Stimulated activated CD4-positive, alpha-beta T cell treated with anti-CD3 and anti-CD28 coated beads, Interleukin-1b, Interleukin-23, amount 100 ng/mL, for 48 hours (primary cell): ENCODE data around the gene PLPPR1.
"Not testable (repeated sequence)": the region's sequence is repeated elsewhere in the genome, so short reads cannot be mapped to it uniquely, and the experiment has no call there.

Experiments used
- DNase-seq: peaks from one replicate; pipeline ENCODE4 v3.0.0-alpha.2; 2020

Gene PLPPR1

DNA sequence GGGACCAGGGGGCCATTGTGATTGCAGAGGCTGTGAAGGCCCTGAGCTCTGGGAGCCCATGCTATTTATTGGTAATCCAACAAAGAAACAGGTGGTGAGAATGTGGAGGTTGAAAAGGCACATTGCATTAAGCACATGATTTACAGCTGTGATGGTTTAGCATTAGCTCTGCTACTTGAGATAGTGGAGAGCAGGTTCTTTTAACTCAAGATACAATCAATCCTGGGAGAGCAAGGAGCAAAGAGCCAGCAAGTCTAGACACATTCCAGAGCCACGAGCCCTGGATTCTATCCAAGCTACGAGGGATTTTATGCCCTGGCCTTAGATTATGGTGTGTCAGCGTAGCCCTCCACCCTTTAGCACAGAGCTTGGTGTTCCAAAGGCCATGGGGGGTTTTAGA lies 98.8 kb downstream of the PLPPR1 start:
- DNase-seq: not testable (repeated sequence)

GRCh38 chr9:101128623-101129022 lies 100.1 kb downstream of the PLPPR1 start:
- no peak for DNase-seq

DNA sequence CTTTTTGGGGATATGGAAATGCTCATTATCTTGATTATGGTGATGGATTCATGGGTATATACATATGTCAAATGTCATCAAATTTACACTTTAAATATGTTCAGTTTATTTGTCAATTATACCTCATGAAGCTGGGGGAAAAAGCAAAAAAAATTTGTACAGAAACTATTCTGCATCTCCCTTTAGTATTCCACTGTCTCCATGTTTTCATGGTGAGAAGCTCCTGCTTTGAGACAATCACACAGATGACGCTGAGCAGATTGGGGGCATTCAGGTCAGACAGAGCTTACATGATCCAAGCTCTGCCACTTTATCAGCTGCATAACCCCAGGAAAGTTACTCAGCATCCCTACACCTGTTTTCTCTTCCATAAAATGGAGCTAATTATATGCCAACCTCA lies 101.5 kb downstream of the PLPPR1 start:
- DNase-seq: no peak

DNA sequence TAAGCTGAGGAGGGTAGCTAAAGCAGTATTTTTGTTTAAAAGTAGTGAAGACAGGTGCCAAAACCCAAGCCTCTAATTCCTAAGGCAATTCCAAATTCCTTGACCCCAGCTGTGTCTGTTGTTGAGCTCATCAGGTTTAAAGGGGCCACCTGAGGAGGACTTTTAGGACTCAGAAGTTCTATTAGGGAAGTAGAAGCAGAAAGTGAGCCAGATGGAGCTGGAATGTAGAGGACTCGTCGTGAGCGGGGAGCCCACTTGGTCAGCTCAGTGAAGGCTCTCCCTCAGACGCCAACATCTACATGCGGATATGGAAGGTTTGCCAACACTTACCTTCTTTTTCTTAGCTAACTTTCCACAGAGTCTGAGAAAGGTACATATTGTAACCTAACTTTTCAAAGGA lies 102.8 kb downstream of the PLPPR1 start:
- no peak for DNase-seq

GRCh38 chr9:101132801-101133200 lies 104.3 kb downstream of the PLPPR1 start:
- no peak for DNase-seq

GRCh38 chr9:101138509-101138908 lies 110.0 kb downstream of the PLPPR1 start:
- no peak for DNase-seq

GRCh38 chr9:101139082-101139481 lies 110.6 kb downstream of the PLPPR1 start:
- DNase-seq: no peak

DNA sequence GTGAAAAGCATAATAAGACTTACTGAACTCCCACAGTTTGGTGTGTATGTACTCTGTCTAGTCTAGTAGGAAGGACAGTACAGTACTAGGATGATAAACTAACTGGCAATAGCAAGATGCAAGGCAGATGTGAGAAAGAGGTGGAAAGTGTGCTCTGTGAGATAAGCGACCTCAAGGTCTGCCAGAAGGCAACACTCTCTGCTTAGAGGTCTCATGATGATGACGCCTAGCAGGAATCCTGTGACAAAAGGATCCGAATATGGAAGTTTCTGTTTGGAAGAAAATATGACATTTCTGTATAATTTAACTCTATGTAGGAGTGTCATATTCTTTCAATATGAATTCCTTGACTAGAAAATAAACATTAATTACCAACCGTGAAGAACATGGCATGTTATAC lies 112.2 kb downstream of the PLPPR1 start:
- DNase-seq: no peak

GRCh38 chr9:101146508-101146907 lies 118.0 kb downstream of the PLPPR1 start:
- no peak for DNase-seq

DNA sequence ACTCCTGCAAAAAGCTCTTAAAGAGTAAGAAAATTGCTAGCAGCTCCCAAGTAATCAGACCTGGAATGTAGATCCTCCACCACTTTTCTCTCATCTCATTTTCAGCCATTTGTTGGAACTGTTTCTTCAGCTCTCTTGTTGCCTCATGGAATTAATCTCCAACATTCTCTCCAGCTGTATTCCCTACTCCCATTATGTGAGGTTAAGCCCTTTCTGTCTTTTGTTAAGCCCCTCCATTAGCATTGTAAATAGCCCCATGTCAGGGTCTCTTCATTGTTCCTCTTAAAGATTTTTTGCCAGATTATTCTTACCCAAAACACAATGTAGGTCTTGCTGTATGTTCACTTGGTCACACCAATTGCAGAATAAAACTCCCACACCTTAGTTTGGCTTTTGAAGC lies 119.8 kb downstream of the PLPPR1 start:
- no peak for DNase-seq

GRCh38 chr9:101158361-101158760 lies 129.8 kb downstream of the PLPPR1 start:
- DNase-seq: no peak

DNA sequence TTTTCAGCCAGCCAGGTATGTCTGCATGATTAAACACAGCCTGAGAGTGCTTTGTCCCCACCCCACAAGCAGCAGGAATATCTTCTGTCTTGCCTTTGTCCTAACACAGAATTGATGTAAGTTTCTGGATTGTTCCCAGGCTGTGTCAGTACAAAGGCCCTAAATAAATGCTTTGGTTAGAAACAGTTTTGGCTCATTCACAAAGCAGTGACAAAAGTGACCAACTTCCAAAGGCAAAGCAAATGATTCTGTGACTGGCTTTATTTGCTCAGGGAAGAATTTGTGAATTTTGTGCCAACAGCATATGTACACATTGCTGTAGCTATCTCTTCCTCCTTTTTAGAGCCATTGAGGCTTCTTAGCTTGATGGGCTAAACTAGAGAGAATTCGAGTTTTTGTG lies 133.7 kb downstream of the PLPPR1 start:
- DNase-seq: no peak

GRCh38 chr9:101165131-101165530 lies 136.6 kb downstream of the PLPPR1 start:
- no peak for DNase-seq

DNA sequence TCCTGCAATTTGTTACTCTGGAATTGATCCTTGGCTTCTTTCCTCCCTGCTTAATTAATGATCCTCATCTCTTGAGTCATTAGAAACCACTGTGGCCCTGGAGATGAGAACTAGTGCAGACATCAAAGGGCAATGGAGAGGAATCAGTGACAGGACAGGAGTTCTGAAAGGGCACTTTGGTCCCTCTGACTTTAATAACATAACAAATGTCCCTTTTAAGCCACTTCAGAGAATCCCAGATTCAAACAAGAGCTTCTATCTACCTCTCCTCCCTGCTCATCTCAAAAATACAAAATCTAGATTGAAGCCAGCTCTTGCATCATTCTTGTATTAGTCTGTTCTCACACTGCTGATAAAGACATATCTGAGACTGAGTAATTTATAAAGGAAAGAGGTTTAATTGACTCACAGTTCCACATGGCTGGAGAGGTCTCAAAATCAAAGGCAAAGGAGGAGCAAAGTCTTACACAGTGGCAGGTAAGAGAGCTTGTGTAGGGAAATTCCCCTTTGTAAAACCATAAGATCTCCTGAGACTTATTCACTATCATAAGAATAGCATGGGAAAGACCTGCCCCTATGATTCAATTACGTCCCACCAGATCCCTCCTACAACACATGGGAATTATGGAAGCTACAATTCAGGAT lies 139.1 kb downstream of the PLPPR1 start:
- DNase-seq: no peak

- no peak for DNase-seq
Observed at GRCh38 chr9:101172616-101173015, 144.1 kb downstream of the PLPPR1 start.

DNA sequence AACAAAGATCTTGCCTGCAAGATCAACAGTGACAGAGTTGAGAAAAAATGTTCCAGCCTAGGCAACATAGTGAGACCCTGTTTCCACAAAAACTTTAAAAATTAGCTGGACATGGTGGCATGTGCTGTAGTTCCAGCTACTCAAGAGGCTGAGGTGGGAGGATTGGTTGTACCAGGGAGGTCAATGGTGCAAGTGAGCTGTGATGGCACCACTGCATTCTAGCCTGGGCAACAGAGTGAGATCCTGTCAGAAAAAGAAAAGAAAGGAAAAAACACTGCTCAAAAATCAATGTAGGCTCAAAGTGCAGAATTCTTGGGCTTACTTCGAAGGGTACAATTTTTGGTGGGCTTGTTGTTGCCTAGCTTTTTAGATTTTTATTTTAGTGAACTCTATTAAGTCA lies 145.4 kb downstream of the PLPPR1 start:
- DNase-seq: no peak

- DNase-seq: no peak
Observed at GRCh38 chr9:101176384-101176783, 147.9 kb downstream of the PLPPR1 start.

DNA sequence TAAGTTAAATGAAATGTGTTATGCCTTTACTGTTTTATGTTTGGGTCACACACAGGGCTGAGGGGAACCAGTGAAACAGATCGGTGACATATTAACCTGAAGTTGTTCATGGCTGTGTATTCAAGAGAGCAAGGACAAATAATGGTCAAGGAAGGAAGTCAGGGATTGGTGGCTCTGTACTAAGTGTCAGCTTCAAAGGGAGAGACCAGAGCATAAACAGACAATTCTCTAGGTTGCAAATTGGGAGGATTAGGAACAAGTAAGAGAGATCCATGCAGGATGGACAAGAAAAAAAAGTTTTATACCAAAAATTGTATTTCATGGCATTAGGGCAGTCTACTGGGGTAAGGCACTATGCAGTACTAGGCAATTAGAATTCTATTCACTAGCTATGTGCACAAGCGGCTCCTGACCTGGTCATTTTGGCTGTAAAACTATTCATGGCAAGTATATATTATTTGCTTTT lies 156.3 kb downstream of the PLPPR1 start:
- no peak for DNase-seq

DNA sequence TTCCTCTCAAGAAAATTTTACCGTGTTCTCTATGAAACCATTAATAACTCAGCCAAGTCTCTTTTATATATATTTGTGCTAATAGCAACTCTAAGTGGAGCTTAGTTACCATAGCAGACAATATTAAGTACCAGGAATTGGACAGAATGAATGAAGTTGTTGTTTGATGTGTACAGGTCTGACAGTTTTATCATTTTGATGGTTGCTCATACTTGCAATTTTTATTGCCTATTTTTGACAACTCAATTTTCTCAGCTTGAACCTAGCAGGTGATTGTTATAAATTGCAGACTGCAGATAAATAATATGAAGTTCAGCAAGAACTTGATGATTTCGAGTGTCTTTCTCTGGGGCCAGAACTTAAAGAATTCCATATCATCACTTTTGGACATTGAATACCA lies 163.2 kb downstream of the PLPPR1 start:
- no peak for DNase-seq

DNA sequence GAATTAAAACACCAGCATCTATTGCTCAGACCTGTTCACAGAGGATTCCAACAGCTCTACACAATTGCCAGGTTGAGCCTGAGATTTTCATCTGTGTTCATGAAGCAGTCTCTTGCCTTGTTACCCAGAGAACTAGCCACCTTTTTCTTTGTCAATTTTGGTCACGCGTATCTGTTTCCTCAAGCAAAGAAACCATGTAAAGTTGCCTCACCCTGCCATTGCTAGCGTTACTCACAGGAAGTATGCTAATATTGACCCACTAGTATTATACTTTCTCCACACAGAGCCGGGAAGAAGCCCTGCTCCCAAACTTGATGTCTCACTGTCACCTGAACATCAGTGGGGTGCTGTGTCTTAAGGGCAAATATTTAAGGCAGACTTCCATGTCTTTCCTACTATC lies 168.5 kb downstream of the PLPPR1 start:
- DNase-seq: no peak

DNA sequence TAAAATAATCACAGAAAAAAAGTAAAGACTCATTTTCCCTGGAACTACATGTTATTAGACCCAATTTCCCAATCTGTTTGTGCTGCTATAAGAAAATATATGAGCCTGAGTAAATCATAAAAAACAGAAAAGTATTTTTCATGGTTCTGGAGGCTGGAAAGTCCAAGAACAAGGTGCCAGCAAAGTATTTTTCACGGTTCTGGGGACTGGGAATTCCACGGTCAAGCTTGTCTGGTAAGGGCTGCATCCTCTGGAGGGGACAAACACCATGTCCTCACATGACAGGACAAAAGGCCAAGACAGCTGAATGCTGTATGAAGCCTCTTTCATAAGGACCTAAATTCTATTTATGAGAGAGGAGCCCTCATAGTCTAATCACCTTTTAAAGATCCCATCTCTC lies 172.3 kb downstream of the PLPPR1 start:
- no peak for DNase-seq

GRCh38 chr9:101201630-101202029 lies 173.1 kb downstream of the PLPPR1 start:
- no peak for DNase-seq

DNA sequence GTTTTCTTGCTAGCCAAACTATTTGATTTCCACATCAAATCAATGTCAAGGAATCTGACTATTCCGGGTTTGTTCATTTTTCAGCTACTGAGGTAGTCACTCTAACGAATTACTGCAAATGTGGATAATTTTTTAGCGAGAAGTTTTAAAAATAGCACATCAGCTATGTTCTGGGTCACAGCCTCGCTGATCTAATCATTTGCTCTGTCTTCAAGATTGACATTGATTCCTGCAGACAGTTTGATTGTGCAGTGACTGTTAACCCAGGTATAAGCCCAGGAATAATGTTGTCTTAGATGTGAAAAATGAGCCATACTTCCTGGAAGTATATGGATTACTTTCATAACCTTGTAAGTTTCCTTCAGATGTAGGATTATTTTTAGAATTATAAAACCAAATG lies 181.1 kb downstream of the PLPPR1 start:
- DNase-seq: no peak

- DNase-seq: no peak
Observed at GRCh38 chr9:101212661-101213060, 184.1 kb downstream of the PLPPR1 start.

GRCh38 chr9:101219030-101219429 lies 190.5 kb downstream of the PLPPR1 start:
- no peak for DNase-seq

- DNase-seq: no peak
Observed at GRCh38 chr9:101220341-101220740, 191.8 kb downstream of the PLPPR1 start.
